ENCODE measurements around the gene NEUROG1. TPM values are rescaled to one million over a fixed set of nuclear protein-coding genes. Genes with fewer than 3 reads are reported as not detected.
"Not testable (repeated sequence)": the region's sequence is repeated elsewhere in the genome, so short reads cannot be mapped to it uniquely, and the experiment has no call there.

NEUROG1 gene
- polyA plus RNA-seq, 4 donors = not detected

GRCh38 chr5:135538261-135538660, 2.5 kb upstream of the NEUROG1 start:
- DNase-seq (ENCODE audit: low read depth in 4 of 4, low spot score in 3 of 4) = no peak

- no peak for DNase-seq (ENCODE audit: low read depth in 4 of 4, low spot score in 3 of 4)
These were observed 2.0 kb upstream of the NEUROG1 start for GRCh38 chr5:135537745-135538144.

- no peak for DNase-seq (ENCODE audit: low read depth in 4 of 4, low spot score in 3 of 4)
These were observed 1.5 kb upstream of the NEUROG1 start for GRCh38 chr5:135537271-135537670.

- DNase-seq (ENCODE audit: low read depth in 4 of 4, low spot score in 3 of 4) = no peak
These were observed 344 bp downstream of the NEUROG1 start for GRCh38 chr5:135535420-135535819.

GRCh38 chr5:135534609-135535419, 950 bp downstream of the NEUROG1 start:
- no peak for DNase-seq (ENCODE audit: low read depth in 4 of 4, low spot score in 3 of 4)

- no peak for DNase-seq (ENCODE audit: low read depth in 4 of 4, low spot score in 3 of 4)
These were observed 2.0 kb downstream of the NEUROG1 start for GRCh38 chr5:135533794-135534193.

GRCh38 chr5:135533334-135533733, 2.4 kb downstream of the NEUROG1 start:
- no peak for DNase-seq (ENCODE audit: low read depth in 4 of 4, low spot score in 3 of 4)

- DNase-seq (ENCODE audit: low read depth in 4 of 4, low spot score in 3 of 4) = not testable (repeated sequence)
These were observed 6.2 kb downstream of the NEUROG1 start for GRCh38 chr5:135529576-135529975.

- DNase-seq (ENCODE audit: low read depth in 4 of 4, low spot score in 3 of 4) = no peak
These were observed 8.8 kb downstream of the NEUROG1 start for GRCh38 chr5:135526924-135527323.

- no peak for DNase-seq (ENCODE audit: low read depth in 4 of 4, low spot score in 3 of 4)
These were observed 13.8 kb downstream of the NEUROG1 start for GRCh38 chr5:135521964-135522363.

GRCh38 chr5:135517631-135518030, 18.1 kb downstream of the NEUROG1 start:
- no peak for DNase-seq (ENCODE audit: low read depth in 4 of 4, low spot score in 3 of 4)

GRCh38 chr5:135514116-135514515, 21.6 kb downstream of the NEUROG1 start:
- DNase-seq (ENCODE audit: low read depth in 4 of 4, low spot score in 3 of 4) = no peak

GRCh38 chr5:135511761-135512575, 23.8 kb downstream of the NEUROG1 start:
- no peak for DNase-seq (ENCODE audit: low read depth in 4 of 4, low spot score in 3 of 4)

GRCh38 chr5:135509995-135510394, 25.8 kb downstream of the NEUROG1 start:
- no peak for DNase-seq (ENCODE audit: low read depth in 4 of 4, low spot score in 3 of 4)

GRCh38 chr5:135508496-135509005, 27.2 kb downstream of the NEUROG1 start:
- DNase-seq (ENCODE audit: low read depth in 4 of 4, low spot score in 3 of 4) = no peak

GRCh38 chr5:135505973-135506372, 29.8 kb downstream of the NEUROG1 start:
- DNase-seq (ENCODE audit: low read depth in 4 of 4, low spot score in 3 of 4) = no peak

GRCh38 chr5:135504376-135504775, 31.4 kb downstream of the NEUROG1 start:
- no peak for DNase-seq (ENCODE audit: low read depth in 4 of 4, low spot score in 3 of 4)

- DNase-seq (ENCODE audit: low read depth in 4 of 4, low spot score in 3 of 4) = no peak
These were observed 31.9 kb downstream of the NEUROG1 start for GRCh38 chr5:135503871-135504270.

- DNase-seq (ENCODE audit: low read depth in 4 of 4, low spot score in 3 of 4) = no peak
These were observed 32.8 kb downstream of the NEUROG1 start for GRCh38 chr5:135502836-135503520.

- DNase-seq (ENCODE audit: low read depth in 4 of 4, low spot score in 3 of 4) = no peak
These were observed 33.8 kb downstream of the NEUROG1 start for GRCh38 chr5:135501965-135502364.

GRCh38 chr5:135498637-135498995, 37.1 kb downstream of the NEUROG1 start:
- no peak for DNase-seq (ENCODE audit: low read depth in 4 of 4, low spot score in 3 of 4)
